ENCODE data around the gene OSMR. TPM values are rescaled to one million over a fixed set of nuclear protein-coding genes. Genes with fewer than 3 reads are reported as not detected.

Gene OSMR
- total RNA-seq, 1 experiment from 2014 or later = 46.0 TPM

- DNase-seq (ENCODE audit: low read depth, low spot score) = no peak
- Histone ChIP-seq H3K4me3 (replicated peaks in 1 of 2; ENCODE audit: low read depth in 1 of 2, low read length in 2 of 2) (no peak overlapping the region), H3K79me2 (ENCODE audit: insufficient read depth, low read length) (no peaks in the 10 kb centered on the region), H3K4me2 (ENCODE audit: low read length) (no peak overlapping the region), H3K27me3 (ENCODE audit: insufficient read depth, low read length) (no peaks in the 10 kb centered on the region), H3K36me3 (ENCODE audit: control insufficient read depth in 1 of 2, insufficient read depth in 2 of 2, low read length in 2 of 2) (peaks cover 18 to 21% of the 10 kb centered on the region in 2 experiments), H3K9ac (ENCODE audit: low read length) (no peak overlapping the region), H3K4me1 (ENCODE audit: control insufficient read depth in 1 of 2, insufficient read depth in 2 of 2, low read length in 2 of 2) (no peaks in the 10 kb centered on the region), H3K9me3 (ENCODE audit: control insufficient read depth in 1 of 2, insufficient read depth in 1 of 2, low read depth in 1 of 2, low read length in 2 of 2) (no peaks in the 10 kb centered on the region), H3K9me2 (ENCODE audit: insufficient read depth) (no peaks in the 10 kb centered on the region), H3K27ac (ENCODE audit: low read depth, low read length) (no peak overlapping the region), H2AFZ (ENCODE audit: low read depth, low read length, poor library complexity, severe bottlenecking) (no peak overlapping the region), H4K20me1 (ENCODE audit: insufficient read depth) (no peaks in the 10 kb centered on the region)
- RAD21 ChIA-PET (ENCODE audit: low non-redundant PET in 1 of 2, low total read pairs in 2 of 2, uncharacterized antibody in 2 of 2, unreplicated experiment in 2 of 2) = interaction anchor here in 1 of 2 experiments (1.2 kb wide), 1 partner anchor 479 kb away, joined by 3 read pairs; no protein-coding TSS in a partner anchor
- POLR2A ChIA-PET = no interaction called here
- intact Hi-C loops (cut with micrococcal nuclease) = loop anchor here (5.0 to 10.0 kb wide), 2 partner anchors 479 to 716 kb away; no protein-coding TSS in a partner anchor
- TF ChIP-seq REST (IDR thresholded peaks at IDR 0.05; ENCODE audit: low read depth) (peak; percentile 51), ATF3 (IDR thresholded peaks at IDR 0.05) (no peak)
- ATAC-seq = no peak
- no TSS peak for BruUV-seq (replicated peaks)
- CTCF ChIA-PET = interaction anchor here (1.4 to 2.6 kb wide), 3 partner anchors 7 to 480 kb away, joined by 8 to 13 read pairs (median 10); no protein-coding TSS in a partner anchor
Measured at GRCh38 chr5:38921174-38921573, 75.4 kb downstream of the OSMR start.

- Histone ChIP-seq H3K79me2 (ENCODE audit: insufficient read depth, low read length) (no peaks in the 10 kb centered on the region), H3K4me1 (ENCODE audit: control insufficient read depth in 1 of 2, insufficient read depth in 2 of 2, low read length in 2 of 2) (no peaks in the 10 kb centered on the region), H3K27me3 (ENCODE audit: insufficient read depth, low read length) (no peaks in the 10 kb centered on the region), H3K9ac (ENCODE audit: low read length) (no peak overlapping the region), H2AFZ (ENCODE audit: low read depth, low read length, poor library complexity, severe bottlenecking) (no peak overlapping the region), H3K4me2 (ENCODE audit: low read length) (no peak overlapping the region), H3K9me2 (ENCODE audit: insufficient read depth) (no peaks in the 10 kb centered on the region), H3K4me3 (replicated peaks in 1 of 2; ENCODE audit: low read depth in 1 of 2, low read length in 2 of 2) (no peak overlapping the region), H3K36me3 (ENCODE audit: control insufficient read depth in 1 of 2, insufficient read depth in 2 of 2, low read length in 2 of 2) (peaks cover 18 to 20% of the 10 kb centered on the region in 2 experiments), H3K9me3 (ENCODE audit: control insufficient read depth in 1 of 2, insufficient read depth in 1 of 2, low read depth in 1 of 2, low read length in 2 of 2) (no peaks in the 10 kb centered on the region), H3K27ac (ENCODE audit: low read depth, low read length) (no peak overlapping the region), H4K20me1 (ENCODE audit: insufficient read depth) (no peaks in the 10 kb centered on the region)
- ATAC-seq = peak; percentile 94
- no TSS peak for BruUV-seq (replicated peaks)
- ChIA-PET RAD21 (ENCODE audit: low non-redundant PET in 1 of 2, low total read pairs in 2 of 2, uncharacterized antibody in 2 of 2, unreplicated experiment in 2 of 2) (interaction anchor here (0.7 to 1.2 kb wide), 2 partner anchors 91 to 480 kb away, joined by 3 to 5 read pairs; no protein-coding TSS in a partner anchor), POLR2A (no interaction called here), CTCF (interaction anchor here (0.6 to 2.6 kb wide), 10 partner anchors 8 to 501 kb away, joined by 3 to 13 read pairs (median 4); no protein-coding TSS in a partner anchor)
- intact Hi-C loops (cut with micrococcal nuclease) = loop anchor here (1.0 to 10.0 kb wide), 4 partner anchors 77 to 717 kb away; no protein-coding TSS in a partner anchor
- TF ChIP-seq POLR2AphosphoS5 (IDR thresholded peaks at IDR 0.05; ENCODE audit: low read depth, low read length) = no peak
- TF ChIP-seq RAD21 (IDR thresholded peaks at IDR 0.05; ENCODE audit: low read depth) = peak; percentile 85
- peak; percentile 63 to 97 (median 90); a peak in 5 of 6 replicates for TF ChIP-seq CTCF (IDR thresholded peaks at IDR 0.05 in 2 of 3, conservative IDR thresholded peaks at IDR 0.05 in 1 of 3; ENCODE audit: borderline replicate concordance in 1 of 3, insufficient read depth in 1 of 3, low read depth in 2 of 3, low read length in 2 of 3)
- DNase-seq (ENCODE audit: low read depth, low spot score) = peak; percentile 22
Measured at GRCh38 chr5:38922199-38922598, 76.4 kb downstream of the OSMR start.

Measured in HCT116 (cell line).